ENCODE data around the gene CD300A.

The CD300A gene

GRCh38 chr17:74441537-74441936 lies 24.9 kb upstream of the CD300A start:
- no peak for DNase-seq

DNA sequence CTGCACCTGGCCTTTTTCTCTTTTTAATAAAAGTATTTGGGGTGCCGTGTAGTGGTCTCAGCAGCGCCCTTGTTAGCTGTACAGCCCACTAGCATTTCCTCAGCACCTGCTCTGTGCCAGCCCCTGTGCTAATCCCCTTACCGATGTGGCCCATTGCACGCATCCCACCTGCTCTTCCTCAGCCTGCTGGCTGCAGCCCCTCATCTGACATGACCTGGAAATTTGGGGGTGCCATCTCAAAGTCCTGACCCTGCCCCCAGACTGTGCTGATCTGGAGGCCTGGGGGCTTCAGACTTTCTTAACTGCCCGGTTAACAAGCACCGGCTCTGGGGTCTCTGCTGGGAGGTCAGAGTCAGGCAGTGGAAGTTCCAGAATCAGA lies 24.2 kb upstream of the CD300A start:
- no peak for DNase-seq

- DNase-seq = no peak
These were observed 23.5 kb upstream of the CD300A start for GRCh38 chr17:74442670-74443515.

DNA sequence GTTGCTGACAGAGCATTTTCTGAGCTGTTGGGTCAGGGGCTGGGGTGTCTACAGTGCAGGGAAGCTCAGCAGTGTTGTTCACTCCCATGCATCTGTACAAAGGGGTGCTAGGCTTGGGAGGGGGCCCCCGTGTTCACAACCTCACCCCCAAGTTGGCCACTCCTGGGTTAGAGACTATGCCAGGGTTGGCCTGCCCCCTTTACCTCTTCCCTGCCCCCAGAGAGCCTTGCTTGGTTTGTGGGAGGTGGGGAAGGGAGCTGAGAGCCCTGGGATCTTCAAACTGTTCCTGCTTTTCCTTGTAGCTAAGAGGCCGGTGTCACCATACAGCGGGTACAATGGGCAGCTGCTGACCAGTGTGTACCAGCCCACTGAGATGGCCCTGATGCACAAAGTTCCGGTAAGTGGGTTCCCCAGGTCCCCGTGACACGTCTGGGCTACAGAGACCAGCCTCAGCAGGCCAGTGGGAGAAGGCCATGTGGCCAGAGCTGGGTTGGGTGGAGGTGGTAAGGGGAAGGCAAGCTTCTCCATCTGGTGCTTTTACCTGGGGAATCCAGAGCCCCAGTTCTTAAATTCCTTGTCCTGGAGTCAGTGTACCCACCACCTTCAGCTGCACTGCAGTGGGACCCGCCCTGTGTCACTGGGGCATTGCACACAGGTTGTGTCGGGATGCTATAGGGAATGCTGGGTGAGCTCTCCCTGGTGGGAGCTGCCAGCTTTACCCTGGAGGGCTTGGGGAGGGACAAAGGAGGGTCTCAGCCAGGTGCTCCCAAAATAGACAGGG lies 22.7 kb upstream of the CD300A start:
- DNase-seq = no peak

- DNase-seq = no peak
These were observed 22.0 kb upstream of the CD300A start for GRCh38 chr17:74444406-74444805.

DNA sequence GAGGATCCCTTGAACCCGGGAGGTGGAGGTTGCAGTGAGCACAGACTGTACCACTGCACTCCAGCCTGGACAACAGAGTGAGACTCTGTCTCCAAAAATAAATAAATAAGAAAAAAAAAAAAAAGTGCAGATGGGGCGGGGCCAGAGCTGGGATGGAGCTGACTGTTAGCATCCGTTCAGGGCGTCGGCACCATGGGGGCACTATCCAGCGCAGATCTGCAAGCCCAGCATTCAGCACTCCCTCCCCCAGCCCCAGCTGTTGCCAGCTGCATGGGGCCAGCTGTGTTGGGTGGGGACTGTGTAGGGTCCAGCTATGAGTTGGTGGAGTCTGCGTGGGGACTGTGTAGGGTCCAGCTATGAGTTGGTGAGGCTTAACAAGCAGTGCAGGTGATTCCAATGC lies 21.3 kb upstream of the CD300A start:
- DNase-seq = no peak

- DNase-seq = no peak
These were observed 19.6 kb upstream of the CD300A start for GRCh38 chr17:74446551-74447500.

DNA sequence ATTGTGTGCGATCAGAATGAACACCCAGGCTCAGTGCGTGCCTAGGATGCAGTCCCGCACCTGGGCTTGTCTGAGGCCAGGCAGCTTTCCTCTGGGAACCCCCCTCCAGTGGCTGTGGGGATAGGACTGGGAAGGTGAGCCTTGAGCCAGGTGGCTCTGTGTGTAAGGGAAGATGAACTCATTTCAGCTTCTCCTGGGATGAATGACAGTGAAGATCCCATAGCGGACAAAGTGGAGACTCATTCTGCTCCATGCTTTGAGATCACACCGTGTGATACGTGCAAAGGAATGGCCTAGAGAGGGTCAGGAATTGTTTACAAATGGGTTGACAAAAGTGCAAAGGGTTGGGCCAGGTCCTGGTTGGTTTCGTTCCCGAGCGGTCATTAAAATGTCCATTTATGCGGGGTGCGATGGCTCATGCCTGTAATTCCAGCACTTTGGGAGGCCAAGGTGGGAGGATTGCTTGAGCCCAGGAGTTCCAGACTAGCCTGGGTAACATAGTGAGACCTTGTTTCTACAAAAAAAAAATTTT lies 18.7 kb upstream of the CD300A start:
- no peak for DNase-seq

DNA sequence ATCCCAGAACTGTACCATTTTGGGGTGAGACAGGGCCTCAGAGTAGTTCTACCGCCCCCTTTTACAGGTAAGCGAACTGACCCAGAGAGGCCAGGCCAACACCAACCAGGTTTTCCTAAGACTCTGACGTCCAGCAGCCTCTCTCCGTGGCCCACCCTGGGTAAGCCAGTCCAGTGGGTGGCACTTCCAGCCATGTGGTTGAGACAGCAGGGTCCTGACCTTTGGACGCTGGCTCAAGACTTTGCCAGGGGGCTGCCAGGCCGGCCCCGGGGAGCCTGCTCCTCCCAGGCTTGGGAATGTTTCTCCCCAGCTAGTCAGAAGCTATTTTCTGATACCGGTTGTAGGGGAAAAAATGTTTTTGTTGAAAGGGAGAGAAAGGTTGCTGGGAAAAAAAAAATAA lies 17.7 kb upstream of the CD300A start:
- DNase-seq = no peak

DNA sequence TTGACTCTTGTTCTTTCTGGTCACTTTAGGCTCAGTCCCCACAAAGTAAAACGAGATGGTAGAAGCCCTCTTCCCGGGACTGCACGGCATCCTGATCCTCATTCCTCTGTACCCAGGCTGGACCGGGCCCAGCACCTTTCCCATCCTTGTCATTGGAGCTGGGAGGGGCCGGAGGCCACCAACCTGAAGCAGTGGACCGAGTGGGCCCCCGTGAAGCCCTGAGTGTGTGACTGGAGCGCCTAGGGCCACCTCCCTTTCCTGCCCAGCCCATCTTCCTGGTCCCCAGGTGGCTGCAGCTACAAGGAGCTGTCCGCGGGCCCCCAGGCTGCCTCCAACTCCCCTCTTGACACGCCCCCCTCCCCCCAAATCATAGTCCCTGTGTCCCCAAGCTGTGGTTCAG lies 17.1 kb upstream of the CD300A start:
- DNase-seq = no peak

DNA sequence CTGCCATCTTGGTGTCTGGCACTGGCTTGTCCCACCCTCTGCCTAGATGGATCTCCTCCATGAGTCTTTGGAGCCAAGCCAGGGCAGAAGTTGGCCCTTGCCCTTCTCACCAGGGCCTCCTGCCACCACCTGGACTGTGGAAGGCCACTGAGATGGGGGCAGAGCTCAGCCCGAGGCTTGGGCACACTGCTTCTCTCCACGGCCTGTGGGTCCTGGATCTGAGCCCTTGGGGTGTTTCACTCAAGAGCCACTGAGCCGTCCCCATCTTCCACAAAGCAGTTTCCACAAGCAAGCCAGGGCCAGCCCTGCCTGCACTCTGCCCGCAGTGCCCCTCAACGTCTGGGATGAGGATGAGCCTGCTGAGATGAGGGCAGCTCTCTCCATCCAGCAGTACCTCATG lies 16.7 kb upstream of the CD300A start:
- DNase-seq = no peak

GRCh38 chr17:74450231-74450630 lies 16.2 kb upstream of the CD300A start:
- DNase-seq = no peak

DNA sequence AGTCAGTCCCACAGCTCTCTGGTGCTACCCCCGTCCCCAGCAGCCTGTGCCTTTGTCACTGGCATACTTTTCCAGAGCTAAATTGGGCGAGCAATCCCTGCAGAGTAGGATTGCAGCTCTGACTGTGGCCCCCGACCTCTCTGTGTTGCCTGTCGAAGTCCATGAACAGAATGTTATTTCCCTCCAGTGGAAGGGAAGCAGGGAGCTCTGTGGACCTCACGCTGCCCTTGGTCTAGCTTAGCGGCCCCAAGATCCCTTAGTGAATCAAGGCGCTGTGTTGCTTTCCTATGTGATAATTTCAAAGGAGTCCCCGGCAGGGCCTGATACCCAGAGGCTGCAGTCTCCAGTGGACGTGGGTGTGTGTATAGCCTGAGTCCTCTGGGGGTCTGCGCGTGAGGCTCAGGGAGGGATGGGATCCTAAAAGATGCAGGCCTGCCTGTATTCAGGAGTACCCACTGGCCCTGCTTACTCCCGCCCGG lies 15.5 kb upstream of the CD300A start:
- DNase-seq = no peak

GRCh38 chr17:74451557-74451956 lies 14.9 kb upstream of the CD300A start:
- no peak for DNase-seq

- no peak for DNase-seq
These were observed 14.2 kb upstream of the CD300A start for GRCh38 chr17:74452033-74452840.

GRCh38 chr17:74452841-74453661 lies 13.4 kb upstream of the CD300A start:
- no peak for DNase-seq

DNA sequence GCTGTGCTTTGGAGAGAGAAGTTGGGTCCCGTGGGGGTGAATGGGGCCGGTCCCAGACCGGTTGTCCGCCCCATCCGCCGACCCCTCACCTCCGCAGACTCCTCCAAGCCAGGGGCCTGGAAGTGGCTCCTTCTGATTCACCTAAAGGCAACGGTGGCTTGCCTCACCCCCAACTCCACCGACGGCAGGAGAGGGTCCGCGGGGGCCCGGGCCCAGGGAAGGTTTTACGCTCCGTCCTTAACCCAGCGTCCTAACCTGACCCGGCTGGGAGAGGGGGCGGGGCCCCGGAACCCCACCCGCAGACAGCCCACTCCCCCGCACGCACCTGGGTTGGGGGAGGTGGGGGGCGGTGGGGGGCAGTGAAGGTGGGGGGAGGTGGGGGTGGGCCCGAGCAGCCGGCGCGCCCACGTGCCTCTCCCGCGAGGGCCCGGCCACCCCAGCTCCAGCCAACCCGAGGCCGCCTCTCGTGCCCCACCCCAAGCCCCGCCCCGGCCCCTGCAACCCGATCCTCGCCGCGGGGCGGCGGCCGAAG lies 12.7 kb upstream of the CD300A start:
- DNase-seq = peak; percentile 69

DNA sequence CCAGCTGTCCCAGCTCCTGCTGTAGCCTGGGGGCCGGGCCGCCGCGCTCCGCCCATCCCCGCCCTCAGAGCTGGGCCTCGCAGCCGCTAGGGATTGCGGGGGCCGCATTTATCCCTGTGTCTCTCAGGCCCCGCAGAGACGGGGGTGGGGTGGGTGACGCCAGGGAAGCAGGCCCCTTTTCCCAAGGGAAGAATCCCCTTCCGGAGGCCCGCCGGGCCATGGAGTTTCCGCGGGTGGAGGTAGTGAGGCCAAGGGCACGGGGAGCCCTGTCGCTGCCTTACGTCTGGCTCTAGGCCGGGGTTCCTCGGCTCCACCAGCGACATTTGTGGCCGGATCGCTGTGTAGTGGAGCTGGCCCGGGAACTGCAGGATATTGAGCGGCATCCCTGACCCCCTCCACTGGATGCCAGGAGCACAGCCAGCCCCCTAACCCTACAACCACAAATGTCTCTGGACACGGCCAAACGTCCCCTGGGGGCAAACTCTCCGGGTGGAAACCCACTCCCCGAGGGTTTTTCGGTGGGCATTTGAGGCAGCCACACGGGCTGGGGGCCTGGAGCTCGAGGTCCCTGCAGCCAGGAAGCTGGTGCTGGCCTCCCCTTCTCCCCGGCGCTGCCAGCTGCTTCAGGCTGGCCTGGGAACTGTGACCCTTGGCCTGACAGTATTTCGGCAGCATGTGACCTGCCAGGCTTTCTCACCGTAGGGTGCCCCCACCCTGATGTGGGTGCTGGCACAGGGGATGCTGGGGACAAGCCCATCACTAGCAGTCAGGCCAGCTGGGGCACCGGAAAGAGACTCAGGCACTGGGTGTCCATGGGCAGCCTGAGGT lies 12.0 kb upstream of the CD300A start:
- no peak for DNase-seq

DNA sequence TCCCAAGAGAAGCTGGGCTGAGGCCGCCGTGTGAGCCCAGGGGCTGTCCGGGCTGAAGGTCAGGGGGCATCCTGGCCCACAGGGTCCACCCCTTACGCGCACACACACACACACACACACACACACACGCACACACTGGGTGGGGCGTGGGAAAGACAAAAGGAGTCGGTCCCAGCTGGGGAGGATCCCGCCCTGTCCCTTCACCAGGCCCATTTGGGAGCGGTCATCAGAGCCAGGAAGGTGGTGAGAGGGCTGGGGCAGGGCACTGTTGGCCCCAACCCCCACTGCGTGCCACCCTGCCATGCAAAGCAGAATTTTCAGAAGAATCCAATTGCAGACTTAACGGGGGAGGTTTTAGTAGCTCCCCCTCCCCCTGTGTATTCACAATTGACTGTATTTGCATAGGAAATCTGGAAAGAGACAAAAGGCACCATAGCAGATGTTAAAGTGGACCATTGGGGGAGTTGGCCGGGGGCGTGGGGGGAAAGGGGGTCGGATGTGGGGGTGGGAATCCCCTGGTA lies 11.3 kb upstream of the CD300A start:
- no peak for DNase-seq
